GM21526 (cell line): Measurements from ENCODE around the gene ACTRT3.

Source experiments
- ATAC-seq: cut with Tn5 transposase; IDR thresholded peaks from one replicate; pipeline ENCODE4 v1.9.1; 2021; ENCODE audit warnings: moderate library complexity; ENCODE audit not compliant: unreplicated experiment, low FRiP score

ACTRT3 gene

GRCh38 chr3:169769287-169770181 lies at the start of gene ACTRT3:
ACTRT3 (minus strand) TSS chr3:169769561; CDS start chr3:169769520, 41 bp downstream.
- peak; percentile 24 for ATAC-seq

GRCh38 chr3:169818316-169818715 lies 49.0 kb upstream of the ACTRT3 start:
- ATAC-seq = no peak

DNA sequence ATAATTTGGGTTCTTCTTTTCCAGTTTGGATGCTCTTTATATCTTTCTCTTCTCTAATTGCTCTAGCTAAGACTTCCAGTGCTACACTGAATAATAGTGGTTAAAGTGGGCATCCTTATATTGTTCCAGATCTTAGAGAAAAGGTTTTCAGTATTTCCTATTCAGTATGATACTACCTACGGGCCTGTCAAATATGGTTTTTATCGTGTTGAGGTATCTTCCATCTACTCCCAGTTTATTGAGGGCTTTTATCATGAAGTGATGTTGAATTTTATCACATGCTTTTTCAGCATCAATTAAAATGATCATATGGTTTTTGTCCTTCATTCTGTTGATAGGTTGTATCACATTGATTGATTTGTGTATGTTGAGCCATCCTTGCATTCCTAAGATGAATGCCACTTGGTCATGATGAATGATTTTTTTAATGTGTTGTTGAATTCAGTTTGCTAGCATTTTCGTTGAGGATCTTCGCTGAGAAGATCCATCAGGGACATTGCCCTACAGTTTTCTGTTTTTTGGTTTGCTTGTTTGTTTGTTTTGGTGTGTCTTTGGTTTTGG lies 46.3 kb upstream of the ACTRT3 start:
- ATAC-seq = no peak

DNA sequence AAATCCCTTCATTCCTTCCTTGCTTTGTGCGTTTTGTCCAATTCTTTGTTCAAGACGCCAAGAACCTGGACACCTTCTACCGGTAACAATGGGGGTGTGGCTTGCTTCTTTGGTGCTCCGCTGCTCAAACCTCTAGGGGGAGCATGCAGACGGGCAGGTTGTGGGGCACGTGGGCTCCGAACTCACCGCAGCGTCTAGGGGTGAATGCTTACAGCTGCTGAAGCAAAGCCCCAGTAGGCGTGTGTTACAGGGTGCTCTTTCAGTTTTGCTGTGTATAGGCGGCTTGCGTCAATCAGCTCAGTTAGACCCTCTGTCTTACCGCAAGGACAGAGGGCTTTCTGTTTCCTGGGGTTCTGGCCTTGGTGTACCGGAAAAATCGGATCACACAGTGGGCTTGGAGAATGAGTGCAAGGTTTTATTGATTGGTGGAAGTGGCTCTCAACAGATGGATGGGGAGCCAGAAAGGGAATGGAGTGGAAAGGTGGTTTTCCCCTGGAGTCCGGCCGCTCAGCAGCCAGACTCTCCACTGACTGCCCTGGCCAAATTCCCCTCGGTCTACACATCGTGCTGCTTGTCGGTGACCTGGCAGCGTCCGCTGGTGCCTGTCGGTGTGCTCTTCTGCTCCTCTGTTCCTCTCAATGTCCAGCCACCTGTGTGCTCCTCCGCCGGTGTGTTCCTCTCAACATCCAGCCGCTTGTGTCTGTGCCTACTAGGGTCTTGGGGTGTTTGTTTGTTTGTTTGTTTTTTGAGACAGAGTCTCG lies 44.6 kb upstream of the ACTRT3 start:
- peak; percentile 90 for ATAC-seq

DNA sequence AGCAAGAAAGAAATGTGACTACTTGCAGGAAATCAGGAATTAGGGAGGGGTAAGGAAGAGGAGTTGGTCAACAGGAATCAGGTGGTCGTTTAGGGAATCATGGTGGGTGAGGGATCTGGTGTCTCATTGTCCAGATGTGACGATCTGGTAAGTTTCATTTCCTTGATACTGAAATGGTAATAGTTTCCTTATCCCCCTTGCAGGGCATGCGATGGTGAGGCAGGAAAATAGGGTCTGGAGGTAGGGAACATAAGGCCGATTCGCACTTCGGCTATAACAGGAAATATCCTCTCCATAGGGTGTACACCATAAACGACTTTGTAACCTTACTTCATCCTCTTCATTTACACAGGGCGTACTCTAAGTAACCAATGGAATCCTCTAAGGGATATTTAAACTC lies 43.9 kb upstream of the ACTRT3 start:
- ATAC-seq = no peak

DNA sequence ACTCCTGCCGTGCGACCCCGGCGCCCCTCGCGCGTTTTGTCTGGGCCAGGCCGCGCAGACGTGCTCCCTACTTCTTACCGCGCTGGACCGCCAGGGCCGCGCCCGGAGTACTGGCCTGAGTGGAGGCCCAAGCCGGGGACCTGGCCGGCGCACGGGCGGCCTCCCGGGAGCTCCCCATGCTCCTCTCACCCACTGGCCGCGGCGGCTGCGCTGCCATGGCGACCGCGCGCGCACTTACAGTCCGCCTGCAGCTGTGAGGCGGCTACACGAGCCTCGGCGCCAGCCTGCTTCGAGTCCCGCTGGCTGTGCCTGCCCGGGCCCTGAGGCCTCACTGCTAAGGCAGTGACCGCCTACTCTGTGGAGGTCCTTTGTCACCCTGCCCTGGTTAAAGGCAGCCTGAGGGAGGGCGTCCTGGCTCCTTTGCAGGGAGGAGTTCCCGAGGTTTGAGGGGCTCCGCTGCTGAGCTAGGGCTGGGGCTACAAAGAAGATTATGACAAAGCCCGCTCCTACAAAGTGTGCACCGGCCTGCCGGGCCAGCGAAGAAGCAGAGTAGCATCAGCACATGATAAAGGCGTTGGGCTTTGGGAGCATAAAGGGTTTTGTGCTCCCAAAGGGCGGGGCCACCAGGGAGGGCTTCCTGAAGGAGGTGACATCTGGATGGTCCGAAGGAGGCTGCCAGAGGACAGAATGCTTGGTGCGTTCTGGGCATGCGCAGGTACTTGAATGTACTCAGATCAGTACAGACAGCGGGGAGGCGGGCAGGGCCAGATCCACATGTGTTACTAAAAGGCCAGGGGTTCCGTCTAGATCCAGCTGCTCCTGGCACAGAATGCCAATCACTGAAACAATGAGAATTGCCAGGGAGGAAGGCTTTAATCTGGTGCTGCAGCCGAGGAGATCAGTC lies 43.2 kb upstream of the ACTRT3 start, which contains the start of the genes LRRC34 and LRRIQ4:
Gene LRRC34, minus strand, starts transcription at position 573 of the 904 bp plus-strand sequence. Its CDS starts 356 bp downstream, at position 217.
Gene LRRIQ4, plus strand, starts transcription at position 539 of the 904 bp plus-strand sequence. CDS start 9,052 bp downstream, outside the sequence.
- ATAC-seq = peak; percentile 69

GRCh38 chr3:169811631-169812331 lies 42.4 kb upstream of the ACTRT3 start:
- ATAC-seq = no peak

DNA sequence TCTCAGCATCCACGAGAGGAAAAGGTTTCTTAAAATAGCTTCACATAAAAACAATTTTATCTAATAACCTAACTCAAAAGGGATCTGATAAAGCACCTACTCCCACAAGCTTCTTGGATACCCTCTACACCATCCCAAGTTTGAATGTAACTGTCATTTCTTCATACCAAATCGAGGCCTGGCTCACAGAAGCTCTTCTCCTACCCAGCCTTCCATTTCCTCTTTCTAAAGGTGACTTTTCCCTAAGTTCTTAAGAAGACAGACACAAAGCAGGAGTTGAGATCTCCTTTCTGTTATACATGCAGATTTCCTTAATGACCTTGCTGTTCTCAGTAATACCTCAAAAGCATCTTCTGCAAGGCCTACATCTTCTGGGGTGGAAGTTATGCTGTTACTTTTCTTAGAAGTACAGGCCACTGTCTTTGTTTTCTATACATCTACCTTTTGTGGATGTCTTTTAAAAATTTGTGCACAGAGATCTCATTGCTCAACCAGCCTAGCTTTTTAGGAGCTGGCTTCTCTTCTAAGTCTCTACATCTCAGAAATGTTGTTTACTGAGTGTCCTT lies 40.0 kb upstream of the ACTRT3 start:
- no peak for ATAC-seq

- no peak for ATAC-seq
Observed at GRCh38 chr3:169804681-169805080, 35.3 kb upstream of the ACTRT3 start.

DNA sequence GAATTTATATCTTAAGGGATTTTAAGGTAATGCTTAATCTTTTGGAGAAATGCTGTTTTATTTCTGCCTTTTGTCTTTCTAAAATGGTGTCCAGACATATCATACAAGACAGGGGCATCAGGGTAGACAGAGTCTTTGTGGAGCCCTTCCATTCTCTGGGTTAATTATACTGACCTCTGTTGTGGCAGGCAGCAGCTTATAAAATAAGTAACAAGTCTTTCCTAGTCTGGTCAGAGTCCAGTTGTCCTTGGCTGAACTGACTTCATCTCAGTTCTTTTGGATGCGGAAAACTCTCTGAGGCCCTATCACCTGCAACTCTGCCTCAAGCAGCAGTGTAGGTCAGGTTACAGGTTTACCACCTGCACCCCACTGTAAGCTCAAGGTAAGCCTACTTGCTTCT lies 23.0 kb upstream of the ACTRT3 start:
- no peak for ATAC-seq

DNA sequence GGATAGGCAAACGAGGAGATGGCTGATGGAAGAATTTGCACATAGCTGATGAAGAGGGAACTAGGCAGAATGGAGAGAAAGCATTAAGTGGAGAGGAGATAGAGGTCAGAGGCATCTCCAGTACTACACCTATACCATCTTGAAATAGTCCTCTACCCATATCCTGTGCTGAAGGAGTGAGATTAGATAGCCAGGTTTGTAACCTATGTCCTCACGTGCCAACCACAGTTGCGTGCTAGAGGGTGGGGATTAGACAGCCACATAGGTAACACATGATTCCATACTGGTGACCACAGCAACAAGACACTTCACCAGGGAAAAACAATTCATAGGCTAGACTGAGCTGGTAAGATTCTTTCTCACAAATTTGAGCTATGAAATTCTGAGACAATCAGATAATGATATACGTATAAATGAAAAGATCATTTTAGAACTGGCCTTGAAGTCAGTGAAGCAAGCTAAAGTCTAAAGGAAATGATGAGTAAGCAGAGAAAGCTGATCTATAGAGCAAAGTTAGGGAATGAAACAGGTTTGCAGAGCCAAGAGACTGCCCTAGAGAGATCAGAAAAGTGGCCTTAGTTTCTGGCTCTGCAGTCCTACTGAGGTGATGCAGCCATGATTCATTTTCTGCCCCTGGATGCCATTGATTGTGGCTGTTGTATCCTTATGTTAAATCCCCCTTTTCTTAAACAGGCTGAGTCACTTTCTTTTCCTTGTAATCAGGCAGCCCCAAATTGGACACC lies 21.5 kb upstream of the ACTRT3 start:
- no peak for ATAC-seq

- no peak for ATAC-seq
Observed at GRCh38 chr3:169790219-169790618, 20.9 kb upstream of the ACTRT3 start.

DNA sequence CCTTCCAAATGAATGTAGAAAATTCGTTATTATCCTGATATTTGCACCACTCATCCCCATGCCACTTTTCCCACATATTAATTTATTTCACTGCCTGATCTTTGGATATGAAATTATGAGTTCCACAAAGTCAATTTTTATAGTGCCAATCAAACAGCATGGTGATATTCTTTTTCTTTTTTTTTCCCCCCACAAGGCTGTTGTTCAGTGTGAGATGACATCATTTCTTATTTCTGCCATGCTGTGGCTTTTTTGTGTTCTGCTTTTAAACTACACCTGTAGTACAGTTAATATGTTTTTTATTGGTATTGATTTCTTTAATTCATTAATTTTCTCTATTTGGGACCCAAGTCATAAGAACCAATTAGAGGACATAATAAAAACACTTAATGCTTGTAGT lies 18.4 kb upstream of the ACTRT3 start:
- no peak for ATAC-seq

- ATAC-seq = no peak
Observed at GRCh38 chr3:169787120-169787519, 17.8 kb upstream of the ACTRT3 start.

GRCh38 chr3:169781209-169781855 lies 12.0 kb upstream of the ACTRT3 start:
- ATAC-seq = no peak

- no peak for ATAC-seq
Observed at GRCh38 chr3:169780742-169781141, 11.4 kb upstream of the ACTRT3 start.

DNA sequence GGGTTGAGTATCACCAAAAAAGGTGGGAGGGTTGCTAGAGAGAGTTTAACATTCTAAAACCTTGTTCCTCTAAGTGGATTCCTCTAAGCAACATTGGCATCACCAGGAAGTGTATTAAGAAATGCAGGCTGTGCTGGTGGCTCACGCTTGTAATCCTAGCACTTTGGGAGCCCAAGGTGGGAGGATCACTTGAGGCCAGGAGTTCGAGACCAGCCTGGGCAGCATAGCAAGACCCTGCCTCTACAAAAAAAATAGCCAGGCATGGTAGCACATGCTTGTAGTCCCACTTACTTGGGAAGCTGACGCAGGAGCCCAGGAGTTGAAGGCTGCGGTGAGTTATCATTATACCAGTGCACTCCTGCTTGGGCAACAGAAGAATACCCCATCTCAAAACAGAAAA lies 8.5 kb upstream of the ACTRT3 start:
- no peak for ATAC-seq

GRCh38 chr3:169774186-169774585 lies 4.8 kb upstream of the ACTRT3 start:
- ATAC-seq = no peak
